C1 segment of cervical spinal cord (tissue), 14 donors: Measurements from ENCODE around the gene MPND.

Experiments used
- DNase-seq, 14 donors: peaks; one replicate each; lab custom pipeline; 2025; lab: John Stamatoyannopoulos, UW

MPND gene

GRCh38 chr19:4402171-4403004, 59.0 kb downstream of the MPND start, which contains the start of gene CHAF1A:
CHAF1A (plus strand) TSS chr19:4402640; CDS start chr19:4402763, 123 bp downstream.
- DNase-seq: peak; percentile 85 to 100 (median 98)

GRCh38 chr19:4403005-4403761, 59.8 kb downstream of the MPND start:
- DNase-seq: no peak

GRCh38 chr19:4405977-4406376, 62.6 kb downstream of the MPND start:
- no peak for DNase-seq

- DNase-seq: no peak
Observed at GRCh38 chr19:4406626-4407025, 63.3 kb downstream of the MPND start.

GRCh38 chr19:4409123-4409933, 66.0 kb downstream of the MPND start:
- no peak for DNase-seq
